Activated T-helper 2 cell treated with anti-CD3 and anti-CD28 coated beads, Interferon-gamma antibody, Interleukin-2, Interleukin-4, amounts not matched to agents 10 μg/mL and 5 μg/mL and 100 μg/mL, durations not matched to agents 14 hours and 24 hours and 36 hours (primary cell): Measurements from ENCODE around the gene ADAM12. TPM values are rescaled to one million over a fixed set of nuclear protein-coding genes. Genes with fewer than 3 reads are reported as not detected.

ENCODE experiments used
- DNase-seq: peaks from one replicate; pipeline ENCODE4 v3.0.0; 2021; ENCODE audit warnings: low spot score
- H3K27ac Mint-ChIP-seq: one replicate; pipeline ENCODE4 v1.8.0; 2021; ENCODE audit warnings: mixed read lengths
- H3K27me3 Mint-ChIP-seq: one replicate; pipeline ENCODE4 v1.8.0; 2021; ENCODE audit warnings: low read depth, mixed read lengths
- H3K36me3 Mint-ChIP-seq: one replicate; pipeline ENCODE4 v1.8.0; 2021; ENCODE audit warnings: low read depth, mixed read lengths
- H3K4me1 Mint-ChIP-seq: one replicate; pipeline ENCODE4 v1.8.0; 2021; ENCODE audit warnings: low read depth, mixed read lengths
- H3K4me3 Mint-ChIP-seq: one replicate; pipeline ENCODE4 v1.8.0; 2021; ENCODE audit warnings: low read depth, mild to moderate bottlenecking, moderate library complexity, mixed read lengths
- H3K9me3 Mint-ChIP-seq: one replicate; pipeline ENCODE4 v1.8.0; 2021; ENCODE audit warnings: mixed read lengths
- intact Hi-C: fragments of 100-400 bp; cut with micrococcal nuclease; formaldehyde crosslinking; loops from one replicate; pipeline ENCODE4 v1.15.1; 2023
- total RNA-seq: library from RNA; stranded (reverse); gene quantifications from 2 replicates; pipeline ENCODE4 v1.2.3, GENCODE V29; 2022

Gene ADAM12
- total RNA-seq, 1 donor from 2014 or later: 0.05 TPM

GRCh38 chr10:125991392-125991791 lies 396.9 kb downstream of the ADAM12 start:
- Mint-ChIP-seq H3K9me3 (no peaks in the 10 kb centered on the region), H3K4me3 (no peak overlapping the region), H3K36me3 (no peaks in the 10 kb centered on the region), H3K27me3 (no peaks in the 10 kb centered on the region), H3K27ac (no peak overlapping the region), H3K4me1 (peaks cover 3% of the 10 kb centered on the region)
- DNase-seq: no peak
- intact Hi-C loops: no loop called here

- intact Hi-C loops: no loop called here
- Mint-ChIP-seq H3K9me3 (no peaks in the 10 kb centered on the region), H3K27me3 (no peaks in the 10 kb centered on the region), H3K27ac (no peak overlapping the region), H3K4me3 (no peak overlapping the region), H3K36me3 (no peaks in the 10 kb centered on the region), H3K4me1 (peaks cover 3% of the 10 kb centered on the region)
- DNase-seq: no peak
These were observed 397.3 kb downstream of the ADAM12 start for GRCh38 chr10:125990974-125991373.

GRCh38 chr10:125989791-125990190 lies 398.5 kb downstream of the ADAM12 start:
- H3K36me3 Mint-ChIP-seq: no peaks in the 10 kb centered on the region
- H3K4me1 Mint-ChIP-seq: no peaks in the 10 kb centered on the region
- intact Hi-C loops: no loop called here
- no peak overlapping the region for H3K27ac Mint-ChIP-seq
- no peak overlapping the region for H3K4me3 Mint-ChIP-seq
- H3K9me3 Mint-ChIP-seq: no peaks in the 10 kb centered on the region
- no peak for DNase-seq
- no peaks in the 10 kb centered on the region for H3K27me3 Mint-ChIP-seq

DNA sequence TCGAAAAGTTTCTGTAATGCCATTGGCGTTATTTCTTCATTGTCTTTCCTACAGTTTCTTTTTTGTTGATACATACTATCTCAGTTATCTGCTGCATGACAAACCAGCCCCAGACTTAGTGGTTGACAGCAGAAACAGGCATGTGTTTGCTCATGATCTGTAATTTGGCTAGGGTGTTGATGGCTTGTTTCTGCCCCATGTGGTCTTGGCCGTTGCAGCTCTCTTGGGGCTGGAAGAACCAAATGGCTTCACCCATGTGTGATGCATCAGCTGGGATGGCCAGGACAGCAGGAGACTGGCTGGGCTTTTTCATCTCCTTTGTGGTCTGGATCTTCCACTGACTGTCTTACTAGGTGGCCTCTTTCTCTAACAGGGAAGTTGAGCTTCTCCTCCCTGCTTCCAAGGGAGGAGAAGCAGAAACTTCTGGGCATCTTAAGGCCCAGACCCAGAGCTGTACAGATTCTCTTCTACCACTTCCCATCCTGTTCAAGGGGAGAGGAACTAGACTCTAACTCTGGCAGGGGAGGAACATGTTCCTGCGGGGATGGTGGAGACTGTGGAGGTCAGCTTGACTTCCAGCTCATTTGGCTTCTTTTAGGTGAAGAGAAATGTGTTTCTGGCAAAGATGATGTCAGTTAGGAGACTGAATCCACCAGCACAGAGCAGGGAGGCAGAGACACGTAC lies 402.6 kb downstream of the ADAM12 start:
- Mint-ChIP-seq H3K27me3 (no peaks in the 10 kb centered on the region), H3K27ac (no peak overlapping the region), H3K4me1 (no peaks in the 10 kb centered on the region), H3K4me3 (no peak overlapping the region), H3K36me3 (no peaks in the 10 kb centered on the region), H3K9me3 (no peaks in the 10 kb centered on the region)
- no peak for DNase-seq
- intact Hi-C loops: no loop called here

DNA sequence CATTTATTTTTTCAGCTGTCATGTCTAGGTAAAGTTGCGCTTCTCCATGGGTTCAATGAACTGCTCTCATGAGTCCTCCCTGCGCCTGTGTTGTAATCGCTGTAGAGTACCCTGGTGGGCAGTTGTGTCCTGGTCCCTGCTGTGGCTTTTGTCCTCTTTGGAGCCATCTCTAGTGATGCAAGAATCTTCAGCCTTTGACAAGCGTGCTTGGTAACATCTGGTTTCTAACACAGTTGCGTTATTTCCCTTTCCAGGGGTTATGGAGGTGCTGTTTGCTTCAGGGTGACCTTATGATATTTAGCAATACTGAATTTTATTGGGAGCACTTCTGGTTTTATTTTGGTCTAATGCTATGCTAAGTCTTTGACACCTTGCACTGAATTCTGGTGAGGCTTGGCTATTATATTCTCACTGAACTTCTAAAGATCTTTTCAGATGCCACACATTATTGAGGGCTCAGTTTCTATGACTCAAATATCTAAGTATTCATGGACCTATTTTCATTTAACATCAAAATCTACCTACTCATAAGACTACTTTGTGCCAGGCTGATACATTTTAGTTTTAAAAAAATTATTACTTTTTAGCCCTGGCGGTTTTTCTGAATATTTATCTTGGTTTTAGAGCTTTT lies 403.3 kb downstream of the ADAM12 start:
- Mint-ChIP-seq H3K4me1 (no peaks in the 10 kb centered on the region), H3K9me3 (no peaks in the 10 kb centered on the region), H3K27me3 (no peaks in the 10 kb centered on the region), H3K36me3 (no peaks in the 10 kb centered on the region), H3K4me3 (no peak overlapping the region), H3K27ac (no peak overlapping the region)
- DNase-seq: no peak
- intact Hi-C loops: no loop called here

DNA sequence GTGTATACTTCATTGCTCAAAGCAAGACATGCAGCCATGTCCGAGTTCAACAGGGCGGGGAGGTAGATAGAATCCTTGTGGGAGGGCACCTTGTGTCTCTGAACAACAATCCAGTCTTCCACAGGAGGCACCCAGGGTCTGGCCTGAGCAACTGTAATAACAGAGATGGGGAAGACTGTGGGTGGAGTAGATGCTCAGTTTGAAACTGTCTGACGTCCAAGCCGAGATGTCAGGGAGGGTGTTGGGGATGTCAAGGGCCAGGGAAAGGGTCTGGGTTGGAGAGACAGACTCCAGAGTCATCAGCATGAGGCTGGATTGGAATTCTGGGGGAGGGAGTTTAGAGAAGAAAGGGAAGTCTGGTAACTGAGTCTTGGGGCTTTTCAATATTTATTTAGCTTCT lies 403.9 kb downstream of the ADAM12 start:
- no peaks in the 10 kb centered on the region for H3K9me3 Mint-ChIP-seq
- H3K27me3 Mint-ChIP-seq: no peaks in the 10 kb centered on the region
- no peak overlapping the region for H3K27ac Mint-ChIP-seq

GRCh38 chr10:125983656-125984055 lies 404.6 kb downstream of the ADAM12 start:
- H3K27me3 Mint-ChIP-seq: no peaks in the 10 kb centered on the region
- DNase-seq: no peak
- intact Hi-C loops: no loop called here
- H3K4me3 Mint-ChIP-seq: no peak overlapping the region
- no peaks in the 10 kb centered on the region for H3K4me1 Mint-ChIP-seq
- no peaks in the 10 kb centered on the region for H3K36me3 Mint-ChIP-seq
- no peaks in the 10 kb centered on the region for H3K9me3 Mint-ChIP-seq
- no peak overlapping the region for H3K27ac Mint-ChIP-seq

More for the DNA sequence above, 403.9 kb downstream of the ADAM12 start:
- no peak for DNase-seq
- Mint-ChIP-seq H3K4me3 (no peak overlapping the region), H3K4me1 (no peaks in the 10 kb centered on the region), H3K36me3 (no peaks in the 10 kb centered on the region)
- intact Hi-C loops: no loop called here

GRCh38 chr10:125983161-125983560 lies 405.1 kb downstream of the ADAM12 start:
- Mint-ChIP-seq H3K9me3 (no peaks in the 10 kb centered on the region), H3K27ac (no peak overlapping the region), H3K4me3 (no peak overlapping the region), H3K36me3 (no peaks in the 10 kb centered on the region), H3K27me3 (no peaks in the 10 kb centered on the region), H3K4me1 (no peaks in the 10 kb centered on the region)
- no peak for DNase-seq
- intact Hi-C loops: no loop called here

DNA sequence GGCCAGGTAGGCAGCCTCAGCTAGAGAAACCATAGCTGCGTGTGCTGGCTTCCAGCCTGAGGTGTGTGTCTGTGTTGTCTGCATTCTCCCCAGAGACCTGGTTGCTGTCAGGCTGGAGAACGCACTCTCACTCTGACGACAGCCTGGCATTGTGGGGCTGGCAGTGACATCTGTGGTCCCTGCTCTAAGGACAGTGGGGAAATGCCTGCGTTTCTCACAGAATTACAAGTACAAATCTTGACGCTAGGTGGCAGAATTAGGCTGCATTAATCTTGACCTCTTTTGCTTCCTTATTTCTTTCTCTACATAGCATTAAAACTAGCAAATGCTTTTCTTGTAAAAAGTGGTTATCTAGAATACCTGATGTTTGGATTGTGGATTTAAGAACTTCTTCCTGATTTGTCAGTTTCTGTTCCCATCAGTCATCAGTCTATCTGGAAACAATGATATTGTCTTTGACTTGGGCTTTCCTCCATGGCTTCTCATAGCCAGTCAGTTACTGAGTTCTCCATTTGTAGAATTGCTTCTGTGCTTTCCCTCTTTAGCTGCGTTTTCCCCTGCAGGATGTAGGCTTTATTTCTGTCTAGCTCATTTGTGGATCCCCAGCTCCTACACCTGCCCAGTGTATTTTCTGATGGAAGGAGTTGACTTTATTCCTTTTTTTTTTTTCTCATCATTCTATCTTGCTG lies 405.9 kb downstream of the ADAM12 start:
- Mint-ChIP-seq H3K36me3 (no peaks in the 10 kb centered on the region), H3K4me3 (no peak overlapping the region), H3K4me1 (no peaks in the 10 kb centered on the region), H3K27me3 (no peaks in the 10 kb centered on the region), H3K27ac (no peak overlapping the region), H3K9me3 (no peaks in the 10 kb centered on the region)
- no peak for DNase-seq
- intact Hi-C loops: no loop called here

- Mint-ChIP-seq H3K27me3 (no peaks in the 10 kb centered on the region), H3K4me1 (no peaks in the 10 kb centered on the region), H3K4me3 (no peak overlapping the region), H3K36me3 (no peaks in the 10 kb centered on the region), H3K9me3 (no peaks in the 10 kb centered on the region), H3K27ac (no peak overlapping the region)
- DNase-seq: no peak
- intact Hi-C loops: no loop called here
These were observed 407.7 kb downstream of the ADAM12 start for GRCh38 chr10:125980521-125981035.

GRCh38 chr10:125979976-125980375 lies 408.3 kb downstream of the ADAM12 start:
- Mint-ChIP-seq H3K4me1 (no peaks in the 10 kb centered on the region), H3K27ac (no peak overlapping the region), H3K36me3 (no peaks in the 10 kb centered on the region), H3K9me3 (no peaks in the 10 kb centered on the region), H3K27me3 (no peaks in the 10 kb centered on the region), H3K4me3 (no peak overlapping the region)
- intact Hi-C loops: no loop called here
- no peak for DNase-seq

DNA sequence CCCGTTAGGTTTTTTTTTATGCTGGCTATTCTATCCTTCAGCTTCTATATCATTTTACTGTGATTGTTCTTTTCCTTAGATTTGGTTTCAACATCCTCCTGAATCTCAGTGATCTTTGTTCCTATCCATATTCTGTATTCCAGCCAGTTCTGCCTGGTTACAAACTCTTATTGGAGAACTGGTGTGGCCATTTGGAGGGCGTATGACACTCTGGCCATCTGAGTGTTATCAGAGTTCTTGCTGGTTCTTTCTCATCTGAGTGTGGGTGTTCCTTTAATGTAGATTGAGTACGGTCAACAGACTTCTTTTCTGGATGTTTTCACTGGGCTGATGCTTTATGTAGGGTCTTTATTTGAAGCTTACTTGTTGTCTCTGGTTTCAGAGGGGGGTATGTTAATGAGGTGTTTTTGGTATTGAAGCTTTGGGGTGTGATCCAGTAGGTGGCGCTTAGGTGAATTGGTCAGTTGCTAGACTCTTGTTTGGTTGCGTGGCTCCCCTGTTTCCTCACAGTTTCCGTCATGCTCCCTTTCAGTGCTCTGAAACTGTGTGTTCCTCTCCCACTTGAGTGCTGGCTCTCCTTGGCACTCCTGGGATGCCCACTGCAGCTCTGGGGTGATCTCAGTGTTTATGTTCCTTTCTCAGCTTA lies 411.2 kb downstream of the ADAM12 start:
- Mint-ChIP-seq H3K27me3 (no peaks in the 10 kb centered on the region), H3K4me3 (no peak overlapping the region), H3K9me3 (no peaks in the 10 kb centered on the region), H3K36me3 (no peaks in the 10 kb centered on the region), H3K4me1 (no peaks in the 10 kb centered on the region), H3K27ac (no peak overlapping the region)
- no peak for DNase-seq
- intact Hi-C loops: no loop called here
